HG03139 (cell line): ENCODE results near the gene MRPS10.
"Not testable (repeated sequence)": the region's sequence is repeated elsewhere in the genome, so short reads cannot be mapped to it uniquely, and the experiment has no call there.

Source experiments
- ATAC-seq: cut with Tn5 transposase; IDR thresholded peaks from one replicate; pipeline ENCODE4 v1.9.1; 2021; ENCODE audit not compliant: unreplicated experiment

Gene MRPS10

GRCh38 chr6:42212442-42212841 is 5.2 kb downstream of the MRPS10 start:
- no peak for ATAC-seq

GRCh38 chr6:42211726-42212125 is 5.9 kb downstream of the MRPS10 start:
- no peak for ATAC-seq

- ATAC-seq: no peak
Observed at GRCh38 chr6:42210551-42210950, 7.1 kb downstream of the MRPS10 start.

GRCh38 chr6:42207559-42207958 is 10.1 kb downstream of the MRPS10 start:
- not testable (repeated sequence) for ATAC-seq

- no peak for ATAC-seq
Observed at GRCh38 chr6:42204768-42205282, 12.8 kb downstream of the MRPS10 start.

- no peak for ATAC-seq
Observed at GRCh38 chr6:42203183-42203582, 14.5 kb downstream of the MRPS10 start.

GRCh38 chr6:42202131-42202915 is 15.3 kb downstream of the MRPS10 start:
- not testable (repeated sequence) for ATAC-seq

- ATAC-seq: no peak
Observed at GRCh38 chr6:42201382-42201781, 16.3 kb downstream of the MRPS10 start.

- ATAC-seq: no peak
Observed at GRCh38 chr6:42200035-42200434, 17.6 kb downstream of the MRPS10 start.

- no peak for ATAC-seq
Observed at GRCh38 chr6:42199106-42199981, 18.3 kb downstream of the MRPS10 start.

GRCh38 chr6:42197555-42198362 is 19.9 kb downstream of the MRPS10 start:
- no peak for ATAC-seq

GRCh38 chr6:42195415-42195814 is 22.2 kb downstream of the MRPS10 start:
- no peak for ATAC-seq

- ATAC-seq: no peak
Observed at GRCh38 chr6:42194056-42194455, 23.6 kb downstream of the MRPS10 start.

GRCh38 chr6:42193491-42193894 is 24.2 kb downstream of the MRPS10 start:
- ATAC-seq: no peak

- not testable (repeated sequence) for ATAC-seq
Observed at GRCh38 chr6:42192385-42192784, 25.3 kb downstream of the MRPS10 start.

GRCh38 chr6:42190554-42191183 is 27.0 kb downstream of the MRPS10 start:
- ATAC-seq: no peak

GRCh38 chr6:42188406-42188805 is 29.3 kb downstream of the MRPS10 start:
- no peak for ATAC-seq

GRCh38 chr6:42185597-42185996 is 32.1 kb downstream of the MRPS10 start:
- no peak for ATAC-seq

- no peak for ATAC-seq
Observed at GRCh38 chr6:42184475-42184874, 33.2 kb downstream of the MRPS10 start.

GRCh38 chr6:42182101-42182500 is 35.6 kb downstream of the MRPS10 start:
- no peak for ATAC-seq

GRCh38 chr6:42179945-42180313 is 37.7 kb downstream of the MRPS10 start:
- no peak for ATAC-seq
